T-helper 22 cell (primary cell): Measurements from ENCODE around the gene NINJ2.
"Not testable (repeated sequence)": the region's sequence is repeated elsewhere in the genome, so short reads cannot be mapped to it uniquely, and the experiment has no call there.

ENCODE experiments used
- DNase-seq: peaks from one replicate; pipeline ENCODE4 v3.0.0-alpha.2; 2020; ENCODE audit warnings: low read depth

The NINJ2 gene

DNA sequence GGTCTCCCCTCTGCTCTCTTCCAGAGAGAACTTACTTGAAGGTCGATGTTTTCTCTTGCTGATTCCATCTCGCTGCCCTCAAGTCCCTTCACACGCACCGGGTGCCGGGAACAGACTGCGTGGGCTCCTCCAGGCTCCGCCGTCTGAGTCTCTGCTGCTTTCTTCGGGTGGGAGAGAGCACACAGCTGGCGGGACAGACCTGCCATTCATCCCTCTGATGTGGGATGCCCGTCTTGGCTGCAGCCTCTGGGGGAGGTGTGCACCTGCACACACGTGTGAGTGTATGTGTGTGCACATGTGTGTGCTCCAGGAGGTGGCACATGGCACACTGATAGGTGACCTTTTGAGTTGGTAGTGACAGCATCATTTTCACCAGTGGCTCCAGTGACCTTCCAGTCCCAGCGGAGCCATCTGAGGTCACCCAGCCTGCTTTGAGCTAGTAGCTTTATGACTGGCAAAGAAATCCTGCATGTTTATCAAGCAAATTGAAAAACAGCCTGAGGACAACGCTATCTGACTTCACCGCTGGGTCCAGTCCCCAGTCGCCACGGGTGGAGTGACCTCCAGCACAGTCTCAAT, at the start of gene NINJ2:
NINJ2 (minus strand) TSS at position 153 of the 579 bp plus-strand sequence; CDS start at position 68, 85 bp downstream.
- DNase-seq: no peak

DNA sequence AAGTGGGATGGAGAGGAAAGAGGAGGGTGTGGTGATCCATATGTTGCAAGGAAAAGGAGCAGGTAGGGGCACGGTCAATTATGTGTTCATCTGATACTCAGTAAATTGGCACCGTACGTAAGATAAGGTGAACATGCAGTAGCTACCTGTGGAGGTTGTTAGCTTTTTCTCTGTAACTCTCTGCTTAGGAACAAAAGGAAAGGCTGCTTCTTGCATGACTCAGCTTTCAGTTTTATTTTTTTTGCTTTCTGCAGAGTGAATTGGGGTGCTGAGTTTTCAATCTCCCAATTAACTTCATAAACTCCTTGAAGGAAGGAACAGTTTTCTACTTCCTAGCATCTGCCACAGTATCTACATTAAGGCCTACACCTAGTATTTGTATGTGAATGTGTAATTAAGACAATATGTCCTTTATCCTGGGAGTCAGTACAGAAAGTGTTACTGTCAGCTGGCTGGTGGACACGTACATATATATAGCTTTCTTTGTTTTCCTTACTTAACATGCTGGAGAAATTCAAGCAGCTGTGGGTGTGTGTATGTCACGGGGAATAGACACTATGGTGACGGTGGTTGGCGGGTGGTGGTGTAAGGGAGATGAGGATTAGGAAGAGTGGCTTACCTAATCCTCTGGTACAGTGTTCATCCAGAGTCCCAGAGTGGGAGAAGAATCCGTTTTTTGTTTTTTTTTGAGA, 49.1 kb upstream of the NINJ2 start:
- no peak for DNase-seq

GRCh38 chr12:709455-710020, 46.3 kb upstream of the NINJ2 start:
- DNase-seq: no peak

DNA sequence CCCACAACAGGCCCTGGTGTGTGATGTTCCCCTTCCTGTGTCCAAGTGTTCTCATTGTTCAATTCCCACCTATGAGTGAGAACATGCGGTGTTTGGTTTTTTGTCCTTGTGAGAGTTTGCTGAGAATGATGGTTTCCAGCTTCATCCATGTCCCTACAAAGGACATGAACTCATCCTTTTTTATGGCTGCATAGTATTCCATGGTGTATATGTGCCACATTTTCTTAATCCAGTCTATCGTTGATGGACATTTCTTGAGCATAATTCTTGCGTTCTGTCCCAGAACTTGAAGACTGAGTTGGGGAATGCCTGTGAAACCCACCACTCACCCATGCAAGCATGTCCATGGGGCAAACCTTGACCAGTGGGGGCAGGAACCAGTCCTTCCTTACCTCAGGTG, 44.8 kb upstream of the NINJ2 start:
- not testable (repeated sequence) for DNase-seq

GRCh38 chr12:704516-705242, 41.4 kb upstream of the NINJ2 start:
- no peak for DNase-seq

GRCh38 chr12:701896-702539, 38.8 kb upstream of the NINJ2 start:
- no peak for DNase-seq

GRCh38 chr12:700016-700415, 36.8 kb upstream of the NINJ2 start:
- no peak for DNase-seq

DNA sequence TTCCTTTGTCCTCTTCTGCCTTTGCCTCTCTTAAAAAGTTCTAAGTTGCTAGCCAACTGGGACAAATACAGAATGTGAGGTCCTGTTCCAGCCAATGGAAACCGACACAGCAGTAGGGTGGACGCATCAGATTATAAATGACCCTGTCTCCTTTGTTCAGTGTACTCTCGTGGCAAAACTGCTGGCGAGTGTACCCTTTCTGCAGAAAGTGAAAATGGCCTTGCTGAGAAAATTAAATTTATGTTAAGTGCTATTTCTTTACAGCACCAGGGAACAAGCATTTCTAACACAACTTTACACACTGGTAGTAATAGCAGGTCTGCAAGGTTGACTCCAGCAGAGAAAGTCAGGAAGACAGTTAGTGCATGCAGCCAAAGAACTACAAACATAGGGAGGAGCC, 35.0 kb upstream of the NINJ2 start:
- not testable (repeated sequence) for DNase-seq

DNA sequence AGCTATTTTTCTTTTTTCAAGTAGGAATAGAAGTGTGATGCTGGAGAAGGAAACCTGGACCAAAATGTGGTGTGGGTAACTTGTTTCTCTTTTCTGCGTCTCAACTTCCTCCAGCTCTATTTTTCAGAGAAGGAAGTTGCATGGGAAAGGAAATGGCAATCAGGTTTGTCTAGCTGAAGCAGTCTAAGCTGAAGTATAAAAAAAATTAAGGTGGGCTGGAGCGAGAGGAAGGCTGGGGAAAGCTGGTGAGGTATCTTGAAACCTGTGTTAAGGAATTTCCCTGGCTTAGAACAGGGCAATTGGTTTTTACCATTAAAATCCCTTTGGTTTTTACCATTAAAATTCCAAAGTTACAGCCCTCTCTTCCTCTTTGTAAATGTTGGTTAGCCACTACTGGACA, 34.2 kb upstream of the NINJ2 start:
- DNase-seq: no peak

DNA sequence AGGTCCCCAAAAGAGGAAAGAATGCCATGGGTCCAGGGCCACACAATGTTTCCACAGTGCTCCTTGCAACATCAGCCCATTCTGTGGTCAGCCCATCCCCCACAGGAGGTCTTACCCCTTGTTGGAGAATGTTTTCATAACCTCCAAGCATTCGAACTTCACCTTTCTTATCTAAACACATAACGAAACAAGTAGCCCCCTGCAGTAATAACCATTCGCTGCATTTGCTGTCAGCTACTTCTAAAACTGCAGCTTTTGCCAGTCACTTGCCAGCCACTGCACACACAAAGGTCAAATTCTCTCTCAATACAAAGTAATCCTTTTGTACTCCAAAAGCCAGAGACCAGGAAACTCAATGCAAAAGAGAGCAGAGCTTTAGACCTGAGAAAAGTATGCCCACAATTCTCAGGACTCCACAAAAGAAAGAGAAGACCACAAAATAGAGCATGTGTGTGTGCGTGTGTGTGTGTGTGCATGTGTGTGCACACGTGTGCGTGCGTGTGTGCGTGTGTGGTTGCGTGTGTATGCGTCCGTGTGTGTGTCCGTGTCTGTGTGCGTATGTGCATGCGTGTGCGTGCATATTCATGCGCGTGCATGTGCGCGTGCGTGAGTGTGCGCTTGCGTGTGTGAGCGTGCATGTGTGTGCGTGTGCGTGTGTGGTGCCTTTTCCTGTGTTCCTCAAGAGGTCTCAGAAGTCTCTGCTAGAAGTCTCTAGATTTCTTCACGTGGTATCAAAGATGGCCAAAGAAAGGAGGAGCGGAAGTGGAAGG, 31.7 kb upstream of the NINJ2 start:
- no peak for DNase-seq

GRCh38 chr12:693934-694533, 30.8 kb upstream of the NINJ2 start:
- DNase-seq: no peak

DNA sequence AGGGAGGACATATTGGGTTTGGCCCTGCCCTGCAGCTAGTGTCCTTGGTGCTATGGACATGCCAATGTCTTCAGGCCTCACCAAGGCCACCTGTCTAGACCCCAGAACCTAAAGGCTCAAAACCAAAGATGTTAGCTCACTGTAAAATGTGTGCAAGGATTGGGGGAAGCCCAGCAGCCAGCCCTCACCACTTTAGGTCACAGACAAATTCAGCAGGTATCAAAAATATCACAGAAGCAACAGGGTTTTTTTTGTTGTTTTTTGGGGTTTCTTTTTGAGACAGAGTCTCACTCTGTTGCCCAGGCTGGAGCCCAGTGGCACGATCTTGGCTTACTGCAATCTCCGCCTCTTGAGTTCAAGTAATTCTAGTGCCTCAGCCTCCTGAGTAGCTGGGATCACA, 29.0 kb upstream of the NINJ2 start:
- DNase-seq: no peak

- no peak for DNase-seq
Measured at GRCh38 chr12:690466-690865, 27.2 kb upstream of the NINJ2 start.

DNA sequence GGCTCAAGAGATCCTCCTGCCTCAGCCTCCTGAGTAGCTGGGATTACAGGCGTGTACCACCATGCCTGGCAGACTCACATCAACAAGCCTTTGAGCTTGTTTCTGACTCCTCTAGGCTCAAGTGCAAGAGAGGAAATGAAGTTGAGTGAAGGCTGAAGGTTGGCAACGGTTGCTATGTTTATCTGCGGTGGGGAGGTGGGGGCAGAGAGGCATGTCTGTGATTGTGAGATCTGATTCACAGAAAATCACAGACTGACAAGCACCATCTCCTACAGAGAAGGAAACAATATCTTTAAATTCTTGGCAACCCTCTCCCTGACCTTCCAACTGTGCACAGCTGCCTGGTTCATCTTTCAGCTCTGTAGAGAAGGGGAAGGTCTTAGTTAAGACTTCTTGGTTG, 22.1 kb upstream of the NINJ2 start:
- DNase-seq: peak; percentile 84

- no peak for DNase-seq
Measured at GRCh38 chr12:684416-684815, 21.2 kb upstream of the NINJ2 start.

DNA sequence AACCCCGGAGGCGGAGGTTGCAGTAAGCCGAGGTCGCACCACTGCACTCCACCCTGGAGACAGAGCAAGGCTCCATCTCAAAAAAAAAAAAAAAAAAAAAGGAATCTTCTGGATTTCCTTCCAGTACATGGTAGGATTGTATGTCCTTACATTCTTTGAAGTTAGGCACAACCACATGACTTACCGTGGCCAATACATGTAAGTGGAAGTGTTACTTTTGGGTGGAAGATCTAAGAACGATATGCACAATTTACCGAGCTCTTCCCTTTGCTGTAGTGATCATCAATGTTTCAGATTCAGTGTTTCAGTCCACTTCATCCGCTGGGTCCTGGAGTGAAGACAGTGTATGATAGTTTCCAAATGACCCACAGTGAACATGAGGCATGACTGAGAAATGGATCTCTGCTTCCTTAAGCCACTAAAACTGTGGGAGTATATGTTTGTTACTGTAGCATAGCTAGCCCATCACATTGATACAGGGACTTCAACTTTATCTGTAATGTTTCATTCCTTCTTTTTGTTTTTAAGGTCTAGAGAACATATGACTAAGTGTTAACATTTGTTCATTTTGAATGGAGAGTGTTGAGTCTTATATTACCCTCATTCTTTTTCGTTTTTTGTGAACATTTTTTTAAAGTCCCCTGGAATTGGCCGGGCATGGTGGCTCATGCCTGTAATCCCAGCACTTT, 18.5 kb upstream of the NINJ2 start:
- DNase-seq: no peak

- DNase-seq: no peak
Measured at GRCh38 chr12:678747-679712, 15.8 kb upstream of the NINJ2 start.

GRCh38 chr12:675562-675961, 12.3 kb upstream of the NINJ2 start:
- no peak for DNase-seq

- DNase-seq: peak; percentile 77
Measured at GRCh38 chr12:674272-674781, 11.1 kb upstream of the NINJ2 start.
